Activated T-helper 1 cell treated with anti-CD3 and anti-CD28 coated beads, Interleukin-12 subunit alpha, Interleukin-12 subunit beta, Interleukin-2, Interleukin-4 antibody, amounts not matched to agents 30 ng/mL and 10 ng/mL and 1 ng/mL, durations not matched to agents 14 hours and 24 hours and 36 hours (primary cell): ENCODE data around the gene CTRL. TPM values are rescaled to one million over a fixed set of nuclear protein-coding genes. Genes with fewer than 3 reads are reported as not detected.
A peak's percentile ranks its signal among the peaks of the same experiment; 100 is the strongest.
"Not testable (repeated sequence)": the region's sequence is repeated elsewhere in the genome, so short reads cannot be mapped to it uniquely, and the experiment has no call there.

ENCODE experiments used
- DNase-seq: peaks from one replicate; pipeline ENCODE4 v3.0.0; 2021; ENCODE audit warnings: low spot score
- H3K27ac Mint-ChIP-seq: one replicate; pipeline ENCODE4 v1.8.0; 2021; ENCODE audit warnings: mild to moderate bottlenecking, mixed read lengths
- H3K27me3 Mint-ChIP-seq: one replicate; pipeline ENCODE4 v1.8.0; 2022; ENCODE audit warnings: mild to moderate bottlenecking, moderate library complexity, mixed read lengths; ENCODE audit not compliant: insufficient read depth
- H3K36me3 Mint-ChIP-seq: one replicate; pipeline ENCODE4 v1.8.0; 2021; ENCODE audit warnings: low read depth, mixed read lengths
- H3K4me1 Mint-ChIP-seq: one replicate; pipeline ENCODE4 v1.8.0; 2021; ENCODE audit warnings: low read depth, mixed read lengths
- H3K4me3 Mint-ChIP-seq: one replicate; pipeline ENCODE4 v1.8.0; 2021; ENCODE audit warnings: mild to moderate bottlenecking, moderate library complexity, mixed read lengths
- H3K9me3 Mint-ChIP-seq: one replicate; pipeline ENCODE4 v1.8.0; 2021; ENCODE audit warnings: mixed read lengths
- intact Hi-C: fragments of 100-400 bp; cut with micrococcal nuclease; formaldehyde crosslinking; loops from one replicate; pipeline ENCODE4 v1.15.1; 2024
- total RNA-seq: library from RNA; stranded (reverse); gene quantifications from 2 replicates; pipeline ENCODE4 v1.2.3, GENCODE V29; 2022

Gene CTRL
- total RNA-seq, 1 donor from 2014 or later = 5.5 TPM

GRCh38 chr16:67942200-67942509, 10.5 kb upstream of the CTRL start:
- H3K27ac Mint-ChIP-seq = peak overlapping the region; percentile 55
- DNase-seq = no peak
- H3K36me3 Mint-ChIP-seq = peaks cover 11% of the 10 kb centered on the region
- H3K9me3 Mint-ChIP-seq = no peaks in the 10 kb centered on the region
- peaks cover 29% of the 10 kb centered on the region for H3K4me1 Mint-ChIP-seq
- no peak overlapping the region for H3K4me3 Mint-ChIP-seq
- intact Hi-C loops = no loop called here
- no peaks in the 10 kb centered on the region for H3K27me3 Mint-ChIP-seq

- no peaks in the 10 kb centered on the region for H3K27me3 Mint-ChIP-seq
- H3K4me1 Mint-ChIP-seq = peaks cover 34% of the 10 kb centered on the region
- no peak for DNase-seq
- no peaks in the 10 kb centered on the region for H3K9me3 Mint-ChIP-seq
- H3K36me3 Mint-ChIP-seq = peaks cover 16% of the 10 kb centered on the region
- intact Hi-C loops = no loop called here
- no peak overlapping the region for H3K4me3 Mint-ChIP-seq
- H3K27ac Mint-ChIP-seq = peak overlapping the region; percentile 18
Measured at GRCh38 chr16:67941469-67942199, 10.0 kb upstream of the CTRL start.

GRCh38 chr16:67940446-67941089, 8.9 kb upstream of the CTRL start:
- Mint-ChIP-seq H3K27me3 (no peaks in the 10 kb centered on the region), H3K4me3 (no peak overlapping the region), H3K27ac (peak overlapping the region; percentile 76), H3K4me1 (peaks cover 34% of the 10 kb centered on the region), H3K9me3 (no peaks in the 10 kb centered on the region), H3K36me3 (peaks cover 19% of the 10 kb centered on the region)
- DNase-seq = no peak
- intact Hi-C loops = no loop called here

- Mint-ChIP-seq H3K4me1 (peaks cover 42% of the 10 kb centered on the region), H3K4me3 (peak overlapping the region; percentile 33), H3K36me3 (peaks cover 27% of the 10 kb centered on the region), H3K9me3 (no peaks in the 10 kb centered on the region), H3K27me3 (no peaks in the 10 kb centered on the region), H3K27ac (peak overlapping the region; percentile 76)
- no peak for DNase-seq
- intact Hi-C loops = loop anchor here (5.0 kb wide), 3 partner anchors 143 to 373 kb away; partner anchors contain the start of genes ESRP2, PRMT7 and SLC7A6OS
Measured at GRCh38 chr16:67939507-67940445, 8.1 kb upstream of the CTRL start.

- peak overlapping the region; percentile 96 for H3K27ac Mint-ChIP-seq
Measured at GRCh38 chr16:67937713-67938112, 6.1 kb upstream of the CTRL start.

GRCh38 chr16:67936880-67937605, 5.4 kb upstream of the CTRL start:
- DNase-seq = peak; percentile 83
- peak overlapping the region; percentile 96 for H3K27ac Mint-ChIP-seq
- intact Hi-C loops = loop anchor here (1.0 to 5.0 kb wide), 5 partner anchors 128 to 375 kb away; partner anchors contain the start of genes ACD, ESRP2, PARD6A and PRMT7
- peak overlapping the region; percentile 98 for H3K4me3 Mint-ChIP-seq
- H3K36me3 Mint-ChIP-seq = peaks cover 38% of the 10 kb centered on the region
- no peaks in the 10 kb centered on the region for H3K27me3 Mint-ChIP-seq
- H3K9me3 Mint-ChIP-seq = no peaks in the 10 kb centered on the region
- H3K4me1 Mint-ChIP-seq = peaks cover 46% of the 10 kb centered on the region

More at GRCh38 chr16:67937713-67938112, 6.1 kb upstream of the CTRL start:
- H3K27me3 Mint-ChIP-seq, H3K9me3 Mint-ChIP-seq, DNase-seq: not testable (repeated sequence)
- Mint-ChIP-seq H3K4me3 (peak overlapping the region; percentile 98), H3K4me1 (peaks cover 49% of the 10 kb centered on the region), H3K36me3 (peaks cover 37% of the 10 kb centered on the region)
- intact Hi-C loops = loop anchor here (2.0 to 5.0 kb wide), 4 partner anchors 127 to 375 kb away; partner anchors contain the start of genes ESRP2, PRMT7 and SLC7A6OS

- Mint-ChIP-seq H3K9me3 (no peaks in the 10 kb centered on the region), H3K36me3 (peaks cover 37% of the 10 kb centered on the region), H3K27ac (peak within 1 kb of the TSS; percentile 96), H3K27me3 (no peaks in the 10 kb centered on the region), H3K4me3 (peak within 1 kb of the TSS; percentile 98), H3K4me1 (peaks cover 39% of the 10 kb centered on the region)
- no peak for DNase-seq
- intact Hi-C loops = loop anchor here (1.0 to 5.0 kb wide), 5 partner anchors 128 to 376 kb away; partner anchors contain the start of genes ACD, ESRP2, PARD6A and PRMT7
Measured at GRCh38 chr16:67936124-67936879, 4.6 kb upstream of the CTRL start, which contains the start of gene PSMB10. Gene PSMB10 (minus strand): TSS chr16:67936850. CDS start chr16:67936749, 101 bp downstream.

GRCh38 chr16:67935402-67936123, 3.9 kb upstream of the CTRL start:
- peak overlapping the region; percentile 98 for H3K4me3 Mint-ChIP-seq
- H3K27ac Mint-ChIP-seq = peak overlapping the region; percentile 96
- peaks cover 37% of the 10 kb centered on the region for H3K4me1 Mint-ChIP-seq
- H3K9me3 Mint-ChIP-seq = no peaks in the 10 kb centered on the region
- no peaks in the 10 kb centered on the region for H3K27me3 Mint-ChIP-seq
- intact Hi-C loops = loop anchor here (1.0 to 5.0 kb wide), 15 partner anchors 33 to 454 kb away; partner anchors contain the start of genes ACD, ATP6V0D1, CTCF and DDX28
- peak; percentile 92 for DNase-seq
- peaks cover 37% of the 10 kb centered on the region for H3K36me3 Mint-ChIP-seq

GRCh38 chr16:67935101-67935401, 3.4 kb upstream of the CTRL start:
- H3K9me3 Mint-ChIP-seq = no peaks in the 10 kb centered on the region
- peak overlapping the region; percentile 98 for H3K4me3 Mint-ChIP-seq
- intact Hi-C loops = loop anchor here (1.0 to 5.0 kb wide), 13 partner anchors 33 to 454 kb away; partner anchors contain the start of genes ATP6V0D1, CTCF, DDX28 and DUS2
- DNase-seq = no peak
- H3K27ac Mint-ChIP-seq = peak overlapping the region; percentile 96
- H3K27me3 Mint-ChIP-seq = no peaks in the 10 kb centered on the region
- peaks cover 32% of the 10 kb centered on the region for H3K4me1 Mint-ChIP-seq
- H3K36me3 Mint-ChIP-seq = peaks cover 36% of the 10 kb centered on the region

- Mint-ChIP-seq H3K4me3 (peak overlapping the region; percentile 98), H3K36me3 (peaks cover 34% of the 10 kb centered on the region)
- intact Hi-C loops = loop anchor here (1.0 to 5.0 kb wide), 13 partner anchors 34 to 453 kb away; partner anchors contain the start of genes ATP6V0D1, CTCF, DDX28 and DUS2
Measured at GRCh38 chr16:67934306-67935100, 2.8 kb upstream of the CTRL start.

More at GRCh38 chr16:67934306-67935100, 2.8 kb upstream of the CTRL start:
- no peaks in the 10 kb centered on the region for H3K9me3 Mint-ChIP-seq
- H3K4me1 Mint-ChIP-seq = peaks cover 26% of the 10 kb centered on the region
- H3K27me3 Mint-ChIP-seq = no peaks in the 10 kb centered on the region
- DNase-seq = no peak
- H3K27ac Mint-ChIP-seq = peak overlapping the region; percentile 96
